Measurements from ENCODE around the gene RAB30. TPM values are rescaled to one million over a fixed set of nuclear protein-coding genes. Genes with fewer than 3 reads are reported as not detected.

The RAB30 gene
- total and polyA plus RNA-seq, 8 donors, result 11.3 to 15.9 (median 14.3) TPM

DNA sequence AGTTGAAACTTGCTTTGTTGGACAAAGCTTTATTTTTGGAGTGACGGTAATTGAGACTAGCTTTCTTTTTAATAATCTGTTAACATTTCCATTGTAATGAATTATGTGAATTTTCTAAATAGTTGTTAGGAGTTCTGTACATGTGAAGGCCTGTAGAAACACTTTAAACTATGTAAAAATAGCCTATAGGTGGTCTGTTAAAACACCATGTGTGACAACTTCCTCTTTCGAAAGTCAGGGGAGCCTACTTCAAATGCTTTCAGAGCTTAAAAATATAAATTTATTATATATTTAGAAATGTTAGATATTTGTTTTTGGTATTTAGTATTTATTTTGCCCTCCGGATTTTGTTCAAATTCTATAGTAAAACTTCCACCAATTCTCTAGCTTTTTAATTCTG is 141.5 kb downstream of the RAB30 start:
- Histone ChIP-seq H3K4me3 (no peak overlapping the region), H3K36me3 (no peaks in the 10 kb centered on the region), H3K4me1 (no peaks in the 10 kb centered on the region), H3K9me3 (no peaks in the 10 kb centered on the region), H3K27ac (no peak overlapping the region), H3K27me3 (no peaks in the 10 kb centered on the region)
- intact Hi-C loops (cut with DNase I), result no loop called here
- ATAC-seq (no peak), DNase-seq (no peak)
- TF ChIP-seq, protein P1, sequence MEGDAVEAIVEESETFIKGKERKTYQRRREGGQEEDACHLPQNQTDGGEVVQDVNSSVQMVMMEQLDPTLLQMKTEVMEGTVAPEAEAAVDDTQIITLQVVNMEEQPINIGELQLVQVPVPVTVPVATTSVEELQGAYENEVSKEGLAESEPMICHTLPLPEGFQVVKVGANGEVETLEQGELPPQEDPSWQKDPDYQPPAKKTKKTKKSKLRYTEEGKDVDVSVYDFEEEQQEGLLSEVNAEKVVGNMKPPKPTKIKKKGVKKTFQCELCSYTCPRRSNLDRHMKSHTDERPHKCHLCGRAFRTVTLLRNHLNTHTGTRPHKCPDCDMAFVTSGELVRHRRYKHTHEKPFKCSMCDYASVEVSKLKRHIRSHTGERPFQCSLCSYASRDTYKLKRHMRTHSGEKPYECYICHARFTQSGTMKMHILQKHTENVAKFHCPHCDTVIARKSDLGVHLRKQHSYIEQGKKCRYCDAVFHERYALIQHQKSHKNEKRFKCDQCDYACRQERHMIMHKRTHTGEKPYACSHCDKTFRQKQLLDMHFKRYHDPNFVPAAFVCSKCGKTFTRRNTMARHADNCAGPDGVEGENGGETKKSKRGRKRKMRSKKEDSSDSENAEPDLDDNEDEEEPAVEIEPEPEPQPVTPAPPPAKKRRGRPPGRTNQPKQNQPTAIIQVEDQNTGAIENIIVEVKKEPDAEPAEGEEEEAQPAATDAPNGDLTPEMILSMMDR (IDR thresholded peaks at IDR 0.05), result no peak

DNA sequence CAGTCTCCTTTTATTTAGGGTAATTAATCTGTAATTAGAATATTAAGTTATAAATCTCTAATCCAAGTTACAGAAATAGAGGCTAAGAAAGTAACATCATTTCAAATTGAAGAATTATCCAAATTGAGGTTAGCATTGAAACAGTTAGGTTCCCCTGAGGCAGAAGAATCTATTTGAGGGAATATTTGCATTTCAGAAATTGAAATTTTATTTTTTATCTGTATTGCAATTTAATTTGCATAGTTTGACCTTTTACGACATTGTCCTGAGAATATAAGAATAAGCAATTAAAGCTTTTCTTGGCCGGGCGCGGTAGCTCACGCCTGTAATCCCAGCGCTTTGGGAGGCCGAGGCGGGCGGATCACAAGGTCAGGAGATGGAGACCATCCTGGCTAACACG is 142.6 kb downstream of the RAB30 start:
- no peak overlapping the region for H3K4me3 ChIP-seq
- H3K9me3 ChIP-seq, result no peaks in the 10 kb centered on the region
- no peak overlapping the region for H3K27ac ChIP-seq
- no peak for ATAC-seq
- H3K36me3 ChIP-seq, result no peaks in the 10 kb centered on the region
- intact Hi-C loops (cut with DNase I), result no loop called here
- no peaks in the 10 kb centered on the region for H3K27me3 ChIP-seq
- H3K4me1 ChIP-seq, result no peaks in the 10 kb centered on the region
- TF ChIP-seq, protein P1 (IDR thresholded peaks at IDR 0.05), result no peak
- DNase-seq, result no peak

DNA sequence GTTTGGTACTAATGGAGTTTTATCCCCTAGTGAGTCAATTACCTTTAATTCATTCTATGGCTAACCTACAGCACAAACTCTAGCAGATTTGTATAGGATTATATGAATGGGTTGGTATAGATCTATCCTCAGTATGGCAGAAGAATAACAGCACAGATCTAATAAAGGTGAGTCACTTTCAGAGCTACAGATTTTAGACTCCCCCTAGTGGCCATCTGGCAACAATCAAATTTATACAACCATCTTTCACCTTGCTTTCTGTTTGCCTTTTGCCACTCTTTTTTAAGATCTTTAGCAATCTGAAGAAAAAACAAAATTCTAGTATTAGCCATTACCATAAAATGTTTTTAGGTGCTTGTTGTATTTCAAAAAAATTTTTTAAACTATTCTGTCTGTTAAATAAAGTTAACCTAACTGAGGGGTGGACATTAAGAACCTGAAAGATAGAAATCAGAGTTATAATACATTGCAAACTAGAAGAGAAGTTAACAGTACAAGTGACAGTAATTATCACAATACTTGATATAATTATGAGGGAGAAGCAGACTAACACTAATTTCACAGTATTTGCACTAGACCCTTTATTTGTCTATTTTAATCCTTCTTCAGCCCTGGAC is 144.3 kb downstream of the RAB30 start:
- Histone ChIP-seq H3K4me3 (no peak overlapping the region), H3K27ac (no peak overlapping the region), H3K27me3 (no peaks in the 10 kb centered on the region), H3K4me1 (no peaks in the 10 kb centered on the region), H3K9me3 (no peaks in the 10 kb centered on the region), H3K36me3 (no peaks in the 10 kb centered on the region)
- ATAC-seq (peak; percentile 78), DNase-seq (peak in 2 of 4 donors; percentile 22 to 35)
- TF ChIP-seq, protein P1 (IDR thresholded peaks at IDR 0.05), result peak; percentile 73 to 76
- intact Hi-C loops (cut with DNase I), result no loop called here

DNA sequence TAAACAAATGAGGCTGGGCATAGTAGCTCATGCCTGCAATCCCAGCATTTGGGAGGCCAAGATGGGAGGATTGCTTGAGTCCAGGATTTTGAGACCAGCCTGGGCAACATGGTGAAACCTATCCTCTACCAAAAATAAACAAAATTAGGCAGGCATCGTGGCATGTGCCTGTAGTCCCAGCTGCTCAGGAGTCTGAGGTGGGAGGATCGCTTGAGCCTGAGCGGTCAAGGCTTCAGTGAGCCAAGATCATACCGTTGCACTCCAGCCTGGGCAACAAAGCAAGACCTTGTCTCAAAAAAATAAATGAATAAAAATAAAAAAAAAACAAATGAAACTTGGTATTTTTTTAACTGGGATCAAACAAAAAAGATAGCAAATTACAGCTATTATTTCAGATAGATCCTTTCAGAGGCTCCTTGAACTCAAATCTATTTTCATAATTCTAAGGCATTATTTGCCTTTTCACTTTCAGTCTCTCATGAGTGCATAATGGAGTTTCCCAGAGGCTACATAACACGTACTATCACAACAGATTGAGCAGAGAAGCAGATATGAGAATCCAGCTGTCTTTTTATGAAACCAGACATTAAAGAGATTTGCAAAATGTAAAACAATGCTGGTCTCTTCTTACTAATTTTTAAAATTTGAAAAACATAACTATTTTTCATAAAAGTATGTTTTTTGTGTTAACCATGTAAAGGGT is 147.0 kb downstream of the RAB30 start:
- no peaks in the 10 kb centered on the region for H3K4me1 ChIP-seq
- no peaks in the 10 kb centered on the region for H3K9me3 ChIP-seq
- ATAC-seq (no peak), DNase-seq (no peak)
- TF ChIP-seq, protein P1 (IDR thresholded peaks at IDR 0.05), result no peak
- intact Hi-C loops (cut with DNase I), result no loop called here
- no peaks in the 10 kb centered on the region for H3K36me3 ChIP-seq
- no peak overlapping the region for H3K27ac ChIP-seq
- H3K27me3 ChIP-seq, result no peaks in the 10 kb centered on the region
- H3K4me3 ChIP-seq, result no peak overlapping the region

Other genes with a start within 250 kb of the RAB30 start
- gene PRCP, start 171.5 kb downstream of the RAB30 start, total RNA-seq, result 10 to 100 TPM; 82.4 to 88.0 TPM
- 100 to 1,000 TPM; 206 to 261 (median 231) TPM for gene PRCP, start 171.5 kb downstream of the RAB30 start, polyA plus RNA-seq (ENCODE audit: insufficient read length in 6 of 6)
- 1 to 10 TPM; 2.9 to 4.2 TPM for gene DDIAS, start 170.2 kb downstream of the RAB30 start, total RNA-seq
- gene DDIAS, start 170.2 kb downstream of the RAB30 start, polyA plus RNA-seq (ENCODE audit: insufficient read length in 6 of 6), result 1 to 10 TPM; 4.9 to 7.3 (median 5.6) TPM
- gene PCF11, start 85.2 kb upstream of the RAB30 start, total RNA-seq, result 10 to 100 TPM; 35.8 to 54.4 TPM
- 10 to 100 TPM; 75.7 to 91.1 (median 81.2) TPM for gene PCF11, start 85.2 kb upstream of the RAB30 start, polyA plus RNA-seq (ENCODE audit: insufficient read length in 6 of 6)
- gene ANKRD42, start 121.8 kb upstream of the RAB30 start, total RNA-seq, result 10 to 100 TPM; 11.5 to 14.1 TPM
- gene ANKRD42, start 121.8 kb upstream of the RAB30 start, polyA plus RNA-seq (ENCODE audit: insufficient read length in 6 of 6), result 10 to 100 TPM; 10.2 to 17.2 (median 13.4) TPM
- gene CCDC90B, start 214.5 kb upstream of the RAB30 start, total RNA-seq, result 10 to 100 TPM; 22.5 to 30.1 TPM
- gene CCDC90B, start 214.5 kb upstream of the RAB30 start, polyA plus RNA-seq (ENCODE audit: insufficient read length in 6 of 6), result 10 to 100 TPM; 72.3 to 95.5 (median 76.2) TPM